DLD1 (cell line): Measurements from ENCODE around the gene CAPN3.

Source experiments
- in situ Hi-C: cut with HindIII; loops from 2 replicates; pipeline ENCODE4 v1.10.0; 2017; ENCODE audit warnings: low sequenced_read_pairs

Gene CAPN3

GRCh38 chr15:42449770-42450424 is 90.6 kb downstream of the CAPN3 start:
- in situ Hi-C loops, result no loop called here

- in situ Hi-C loops, result no loop called here
These were observed 91.1 kb downstream of the CAPN3 start for GRCh38 chr15:42450425-42450790.

GRCh38 chr15:42453826-42454225 is 94.5 kb downstream of the CAPN3 start:
- in situ Hi-C loops, result no loop called here

- in situ Hi-C loops, result no loop called here
These were observed 97.2 kb downstream of the CAPN3 start for GRCh38 chr15:42456531-42456930.

- in situ Hi-C loops, result no loop called here
These were observed 97.7 kb downstream of the CAPN3 start for GRCh38 chr15:42456971-42457370.

- in situ Hi-C loops, result no loop called here
These were observed 98.4 kb downstream of the CAPN3 start for GRCh38 chr15:42457445-42458442.

GRCh38 chr15:42461261-42461660 is 102.0 kb downstream of the CAPN3 start:
- in situ Hi-C loops, result no loop called here
